Activated CD4-positive, alpha-beta T cell treated with anti-CD3 and anti-CD28 coated beads, Interleukin-10, Interleukin-2, amounts not matched to agents 100 ng/mL and 50 ng/mL, durations not matched to agents 16 hours and 8 hours (primary cell): ENCODE data around the gene ITGAX.
A peak's percentile ranks its signal among the peaks of the same experiment; 100 is the strongest.
"Not testable (repeated sequence)": the region's sequence is repeated elsewhere in the genome, so short reads cannot be mapped to it uniquely, and the experiment has no call there.

ENCODE experiments used
- DNase-seq: peaks from one replicate; pipeline ENCODE4 v3.0.0-alpha.2; 2020

Gene ITGAX

GRCh38 chr16:31354394-31355291, at the start of gene ITGAX:
Gene ITGAX, plus strand, starts transcription at chr16:31355176. Its CDS starts 79 bp downstream, at chr16:31355255.
- DNase-seq = peak; percentile 86

- no peak for DNase-seq
Observed at GRCh38 chr16:31305219-31305618, 49.8 kb upstream of the ITGAX start.

GRCh38 chr16:31308381-31308780, 46.6 kb upstream of the ITGAX start:
- not testable (repeated sequence) for DNase-seq

- DNase-seq = no peak
Observed at GRCh38 chr16:31322500-31322899, 32.5 kb upstream of the ITGAX start.

GRCh38 chr16:31323959-31324629, 30.9 kb upstream of the ITGAX start:
- DNase-seq = no peak

- DNase-seq = no peak
Observed at GRCh38 chr16:31325171-31325570, 29.8 kb upstream of the ITGAX start.

GRCh38 chr16:31327646-31328225, 27.2 kb upstream of the ITGAX start:
- no peak for DNase-seq

GRCh38 chr16:31328322-31329052, 26.5 kb upstream of the ITGAX start:
- DNase-seq = no peak

- no peak for DNase-seq
Observed at GRCh38 chr16:31329671-31330552, 25.1 kb upstream of the ITGAX start.

- no peak for DNase-seq
Observed at GRCh38 chr16:31330553-31330890, 24.5 kb upstream of the ITGAX start.

- no peak for DNase-seq
Observed at GRCh38 chr16:31331141-31331764, 23.7 kb upstream of the ITGAX start.

GRCh38 chr16:31331807-31332301, 23.1 kb upstream of the ITGAX start:
- DNase-seq = no peak

- no peak for DNase-seq
Observed at GRCh38 chr16:31332544-31332943, 22.4 kb upstream of the ITGAX start.

- DNase-seq = peak; percentile 35
Observed at GRCh38 chr16:31333686-31334649, 21.0 kb upstream of the ITGAX start.

GRCh38 chr16:31334934-31335333, 20.0 kb upstream of the ITGAX start:
- no peak for DNase-seq

GRCh38 chr16:31335431-31335830, 19.5 kb upstream of the ITGAX start:
- no peak for DNase-seq

- DNase-seq = not testable (repeated sequence)
Observed at GRCh38 chr16:31338166-31338685, 16.8 kb upstream of the ITGAX start.

GRCh38 chr16:31344712-31345111, 10.3 kb upstream of the ITGAX start:
- DNase-seq = peak; percentile 32

- no peak for DNase-seq
Observed at GRCh38 chr16:31347445-31347844, 7.5 kb upstream of the ITGAX start.

GRCh38 chr16:31348579-31348978, 6.4 kb upstream of the ITGAX start:
- no peak for DNase-seq
